HTR-8/SVneo (cell line): ENCODE data around the gene TBC1D10A.
"Not testable (repeated sequence)": the region's sequence is repeated elsewhere in the genome, so short reads cannot be mapped to it uniquely, and the experiment has no call there.

ENCODE experiments used
- DNase-seq: peaks from one replicate; pipeline ENCODE4 v3.0.0; 2011; ENCODE audit warnings: low spot score, mixed read lengths; ENCODE audit not compliant: insufficient read length
- FAIRE-seq: peaks from 2 replicates; lab custom pipeline; 2011; peaks lifted over from hg19 to GRCh38; lab: Jason Lieb, UNC

TBC1D10A gene

DNA sequence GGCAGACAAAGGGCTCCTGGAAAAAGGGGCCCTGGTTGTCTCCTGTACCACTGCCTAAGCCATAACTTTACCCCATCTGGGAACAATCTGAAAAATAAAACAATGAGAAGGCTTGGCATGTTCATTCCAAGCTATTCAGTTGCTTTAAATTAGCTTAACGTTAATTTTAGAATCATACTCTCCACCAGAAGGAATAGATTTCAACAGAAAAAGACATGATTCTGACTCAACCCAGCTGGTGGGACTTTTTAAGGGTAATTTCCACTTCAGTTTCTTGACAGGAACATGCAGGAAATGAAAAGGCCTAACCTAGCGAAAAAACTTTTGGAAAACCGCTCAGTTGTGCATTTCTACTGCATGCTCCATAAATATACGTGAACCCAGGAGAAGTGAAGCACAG lies 22.1 kb upstream of the TBC1D10A start:
- FAIRE-seq = no peak
- DNase-seq = no peak

DNA sequence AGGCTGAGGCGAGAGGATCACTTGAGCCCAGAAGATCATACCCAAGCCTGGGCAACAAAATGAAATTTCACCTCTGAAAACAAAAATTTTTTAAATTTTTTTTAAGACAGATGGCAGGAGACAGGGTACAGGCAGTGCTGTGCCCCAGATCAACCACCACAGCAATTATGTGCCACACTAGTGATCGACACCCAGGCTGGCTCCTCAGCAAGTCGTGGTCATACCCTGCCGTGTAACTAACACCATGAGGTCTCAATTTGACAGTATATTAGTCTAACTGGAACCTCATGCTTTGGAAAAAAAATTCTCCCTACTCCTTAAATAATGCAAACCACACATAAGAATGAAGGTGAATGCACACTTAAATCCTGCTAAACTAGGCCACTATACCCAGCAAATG lies 21.7 kb upstream of the TBC1D10A start:
- FAIRE-seq = no peak
- DNase-seq = no peak

DNA sequence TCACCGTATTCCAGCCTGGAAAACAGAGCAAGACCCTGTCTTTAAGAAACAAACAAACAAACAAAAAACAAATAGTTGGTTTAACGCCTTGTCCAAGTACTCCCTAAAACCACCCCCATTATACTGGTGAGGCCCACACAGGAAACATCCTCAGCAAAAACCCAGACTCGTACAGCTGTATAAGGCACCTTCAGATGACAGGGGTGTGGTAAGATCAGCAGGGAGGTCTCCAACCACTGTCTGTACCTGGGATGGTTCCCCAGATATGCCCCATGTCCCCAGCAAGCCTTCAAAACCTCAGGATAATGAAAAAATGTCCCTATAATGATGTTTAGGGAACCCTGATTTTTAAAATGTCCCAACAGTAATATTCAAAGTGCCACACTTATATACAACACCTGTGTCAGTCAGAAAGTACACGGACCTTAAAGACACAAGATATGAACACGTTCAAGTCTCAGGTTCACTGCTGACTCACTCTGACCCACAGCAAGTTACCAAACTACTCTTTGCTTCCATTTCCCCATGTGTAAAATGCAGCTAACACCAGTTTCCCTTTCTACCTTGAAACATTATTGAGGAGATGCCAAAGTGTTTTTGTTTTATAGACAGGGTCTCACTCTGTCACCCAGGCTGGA lies 20.6 kb upstream of the TBC1D10A start:
- DNase-seq (no peak), FAIRE-seq (no peak)

DNA sequence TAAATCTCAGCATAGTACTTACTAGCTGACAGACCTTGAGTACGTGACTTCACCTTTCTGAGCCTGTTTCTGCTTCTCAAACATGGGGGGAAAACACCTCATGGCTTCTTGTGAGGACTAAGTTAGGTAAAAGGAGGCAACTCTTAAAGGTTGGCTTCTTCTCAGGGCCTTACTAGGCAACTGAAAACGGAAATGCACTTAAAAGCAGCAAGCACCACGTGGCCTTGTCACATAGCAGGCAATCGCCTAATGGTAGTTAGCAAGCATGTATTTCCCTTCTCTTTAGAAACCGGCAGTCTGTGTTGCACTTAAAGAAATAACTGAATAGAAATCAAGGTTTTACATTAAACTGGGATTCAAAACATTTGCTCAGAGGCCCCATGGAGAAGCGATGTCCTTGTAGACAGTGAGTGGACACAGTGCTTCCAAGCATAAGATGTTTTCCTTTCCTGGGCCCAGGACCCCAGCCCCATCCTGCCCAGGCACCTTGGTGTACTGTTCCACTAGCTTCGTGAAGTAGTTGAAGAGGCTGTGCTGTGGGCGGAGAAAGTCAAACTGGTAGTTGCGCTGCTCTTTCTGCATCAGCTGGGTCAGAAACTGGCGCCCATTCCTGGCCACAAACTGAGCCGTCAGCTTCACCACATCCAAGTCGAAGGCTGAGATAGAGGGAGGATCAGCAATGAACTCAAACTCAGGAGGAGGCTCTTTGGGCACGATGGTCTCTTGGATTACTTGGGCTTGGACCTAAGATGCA lies 17.9 kb upstream of the TBC1D10A start:
- FAIRE-seq = no peak

DNA sequence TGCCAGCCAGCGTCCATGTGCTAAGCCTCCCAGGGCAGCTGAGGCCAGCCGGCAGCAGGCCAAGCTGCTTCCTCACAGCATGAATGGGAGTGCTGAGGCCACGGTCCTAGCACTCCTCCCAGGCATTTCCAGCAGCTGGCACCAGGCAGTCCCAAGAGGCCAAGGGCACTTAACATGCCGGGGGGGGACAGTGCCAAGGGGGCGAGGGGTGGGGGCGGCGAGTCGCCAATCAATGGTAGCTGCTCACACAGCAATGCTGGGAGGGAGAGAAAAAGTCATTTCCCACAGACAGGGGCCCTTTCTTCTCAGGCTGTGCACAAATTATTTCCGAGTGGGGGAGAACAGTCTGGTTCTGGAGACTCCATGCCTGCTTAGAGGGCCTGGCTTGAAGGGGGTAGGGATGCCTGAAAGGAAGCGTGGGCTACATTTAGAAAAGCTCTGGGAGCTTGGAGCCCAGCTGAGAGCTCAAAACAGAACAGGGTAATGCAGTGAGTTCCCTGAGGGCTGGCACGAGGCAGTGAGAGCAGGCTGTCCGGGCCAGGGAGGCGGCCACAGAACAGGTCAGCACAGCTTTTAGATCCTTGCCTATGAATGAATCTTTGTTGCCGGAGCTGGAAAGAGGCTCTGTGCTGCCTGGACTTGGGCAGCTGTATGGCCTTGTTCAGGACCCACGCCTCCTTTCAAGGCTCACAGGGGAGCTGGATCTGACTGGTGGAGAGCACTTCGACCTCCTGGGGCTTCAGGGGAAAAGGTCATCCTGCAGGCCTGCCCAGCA lies 14.4 kb upstream of the TBC1D10A start:
- DNase-seq (no peak), FAIRE-seq (no peak)

More for the DNA sequence above, 17.9 kb upstream of the TBC1D10A start:
- DNase-seq = no peak

DNA sequence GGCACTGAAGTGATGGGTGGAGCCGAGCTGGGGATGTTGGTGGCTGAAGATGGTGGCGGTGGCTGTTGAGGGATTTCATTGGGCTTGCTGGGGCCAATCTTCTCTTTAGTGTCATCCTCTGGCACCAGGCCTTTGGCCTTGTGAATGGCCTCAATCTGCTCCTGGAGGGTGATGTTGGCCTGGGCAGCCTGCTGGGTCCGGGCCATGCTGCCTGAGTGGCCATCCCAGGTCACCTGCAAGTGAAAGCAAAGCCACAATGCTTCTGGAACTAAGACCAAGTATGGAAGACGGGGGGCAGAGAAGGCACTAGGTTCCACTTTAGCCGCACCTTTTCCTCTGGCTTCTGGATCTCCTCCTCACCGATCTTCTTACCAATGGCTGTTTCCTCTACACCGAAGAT lies 12.1 kb upstream of the TBC1D10A start:
- DNase-seq (no peak), FAIRE-seq (no peak)

DNA sequence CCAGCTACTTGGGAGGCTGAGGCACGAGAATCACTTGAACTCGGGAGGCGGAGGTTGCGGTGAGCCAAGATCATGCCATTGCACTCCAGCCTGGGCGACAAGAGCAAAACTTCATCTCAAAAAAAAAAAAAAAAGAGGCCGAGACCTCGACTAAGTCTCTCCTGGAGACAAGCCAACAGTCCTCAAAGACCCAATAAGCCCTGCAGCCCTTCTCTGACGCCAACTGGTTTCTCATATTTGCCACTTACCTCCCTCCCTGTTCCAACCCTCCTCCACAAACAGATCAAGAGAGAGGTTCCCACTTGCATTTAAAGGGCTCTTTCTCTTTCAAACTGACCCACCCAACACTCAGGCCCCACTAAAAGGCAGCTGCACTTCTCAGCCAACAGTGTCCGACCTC lies 11.6 kb upstream of the TBC1D10A start:
- FAIRE-seq = not testable (repeated sequence)

DNA sequence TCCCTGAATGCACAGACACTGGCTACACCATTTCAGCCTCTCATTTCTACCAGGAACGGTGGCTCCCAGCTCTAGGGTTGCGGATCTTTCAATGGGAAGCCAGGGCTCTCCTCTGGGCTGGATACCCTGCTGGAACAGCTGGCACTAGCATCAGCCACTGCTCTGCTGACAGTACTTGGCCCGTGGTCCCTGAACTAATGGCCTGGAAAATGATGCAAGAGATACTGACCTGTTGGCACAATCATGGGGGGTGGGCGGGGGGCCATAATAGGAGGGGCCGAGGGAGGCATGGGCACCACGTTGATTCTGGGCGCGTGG lies 10.7 kb upstream of the TBC1D10A start:
- DNase-seq (no peak), FAIRE-seq (no peak)

More for the DNA sequence above, 11.6 kb upstream of the TBC1D10A start:
- not testable (repeated sequence) for DNase-seq

DNA sequence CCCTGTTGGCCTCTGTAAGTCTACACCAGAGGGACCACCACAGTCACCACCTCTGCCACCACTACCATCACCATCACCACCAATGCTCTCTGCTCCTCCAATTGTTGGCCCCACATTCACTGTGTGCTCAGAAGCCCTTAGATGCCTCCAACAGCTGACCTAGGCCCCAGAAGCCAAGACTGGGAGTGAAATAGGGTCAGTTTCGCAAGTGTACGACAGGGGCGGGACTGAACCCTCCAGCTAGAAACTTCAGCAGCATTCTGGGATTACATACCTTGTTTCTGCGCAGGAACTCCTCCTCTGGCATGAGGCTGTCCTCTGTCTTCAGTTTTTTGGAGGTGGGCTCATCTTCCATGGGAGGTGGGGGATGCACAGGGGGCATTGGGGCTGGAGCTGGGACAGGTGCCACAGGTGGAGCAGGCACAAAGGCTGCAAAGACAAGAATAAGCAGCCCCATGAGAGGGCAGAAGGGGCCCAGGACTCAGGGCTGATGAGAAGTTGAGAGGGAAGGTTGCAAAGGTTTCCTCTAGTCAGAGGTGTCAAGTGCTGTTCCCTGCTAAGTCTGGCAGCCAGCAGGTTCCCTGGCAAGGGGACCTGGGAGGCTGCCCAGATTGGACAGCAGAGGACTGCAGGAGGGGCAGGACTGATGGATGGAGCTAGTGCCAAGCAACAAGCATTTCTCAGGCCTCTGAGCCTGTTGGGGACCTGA lies 10.2 kb upstream of the TBC1D10A start:
- no peak for FAIRE-seq
- no peak for DNase-seq

DNA sequence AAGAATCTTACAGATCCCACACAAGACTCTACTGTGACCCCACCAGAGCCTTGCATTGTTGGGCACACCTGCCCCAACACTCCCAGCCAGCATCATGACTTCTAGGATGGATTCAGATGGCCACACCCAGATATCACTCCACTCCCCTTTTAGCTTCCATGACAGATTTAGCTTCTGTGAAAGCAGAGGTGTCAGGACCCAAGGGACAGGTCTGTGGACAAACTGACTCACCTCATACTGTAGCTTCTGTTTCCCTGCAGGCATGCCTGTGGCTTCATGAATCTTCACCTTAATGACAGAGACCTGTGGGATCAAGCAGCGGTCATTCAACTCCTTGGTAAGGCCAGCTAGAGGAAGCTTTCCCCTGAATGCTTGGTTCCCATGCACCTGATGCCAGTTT lies 8.5 kb upstream of the TBC1D10A start:
- FAIRE-seq = no peak
- DNase-seq = no peak

DNA sequence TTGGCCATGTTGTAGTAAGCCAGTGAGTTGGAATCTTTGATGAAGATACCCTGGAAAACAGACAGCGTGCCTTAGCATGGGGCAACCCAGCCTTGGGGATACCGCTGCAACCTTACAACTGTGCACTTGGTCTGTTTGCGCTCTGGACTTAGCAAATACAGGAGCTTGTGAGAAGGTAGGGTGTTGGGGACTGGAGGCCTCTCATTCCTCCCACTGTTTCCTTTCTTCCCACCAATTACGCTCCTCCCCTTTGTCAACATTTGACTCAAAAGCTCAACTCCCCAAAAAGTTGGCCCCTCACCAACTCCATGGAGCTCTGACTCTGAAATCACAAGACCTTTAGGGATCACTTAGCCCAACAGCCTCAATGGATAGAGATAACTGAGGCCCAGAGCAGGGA lies 7.9 kb upstream of the TBC1D10A start:
- no peak for DNase-seq
- FAIRE-seq = no peak

DNA sequence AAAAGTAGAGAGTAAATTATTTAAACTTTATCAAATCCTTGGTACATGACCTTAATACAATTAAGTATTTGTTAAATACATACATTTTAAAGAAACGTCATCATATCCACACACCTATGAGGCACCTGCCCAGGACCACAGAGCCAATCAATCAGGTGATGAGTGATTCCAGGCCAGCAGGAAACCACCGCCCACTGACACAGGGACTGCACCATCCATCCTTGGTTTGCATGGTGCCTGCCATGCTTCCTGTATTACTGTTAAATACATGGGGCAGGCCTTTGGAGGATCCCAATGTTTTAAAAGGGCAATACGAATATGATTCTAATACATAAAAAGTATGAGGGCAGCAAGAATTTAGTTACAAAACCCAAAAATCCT lies 7.0 kb upstream of the TBC1D10A start:
- DNase-seq (no peak), FAIRE-seq (no peak)

DNA sequence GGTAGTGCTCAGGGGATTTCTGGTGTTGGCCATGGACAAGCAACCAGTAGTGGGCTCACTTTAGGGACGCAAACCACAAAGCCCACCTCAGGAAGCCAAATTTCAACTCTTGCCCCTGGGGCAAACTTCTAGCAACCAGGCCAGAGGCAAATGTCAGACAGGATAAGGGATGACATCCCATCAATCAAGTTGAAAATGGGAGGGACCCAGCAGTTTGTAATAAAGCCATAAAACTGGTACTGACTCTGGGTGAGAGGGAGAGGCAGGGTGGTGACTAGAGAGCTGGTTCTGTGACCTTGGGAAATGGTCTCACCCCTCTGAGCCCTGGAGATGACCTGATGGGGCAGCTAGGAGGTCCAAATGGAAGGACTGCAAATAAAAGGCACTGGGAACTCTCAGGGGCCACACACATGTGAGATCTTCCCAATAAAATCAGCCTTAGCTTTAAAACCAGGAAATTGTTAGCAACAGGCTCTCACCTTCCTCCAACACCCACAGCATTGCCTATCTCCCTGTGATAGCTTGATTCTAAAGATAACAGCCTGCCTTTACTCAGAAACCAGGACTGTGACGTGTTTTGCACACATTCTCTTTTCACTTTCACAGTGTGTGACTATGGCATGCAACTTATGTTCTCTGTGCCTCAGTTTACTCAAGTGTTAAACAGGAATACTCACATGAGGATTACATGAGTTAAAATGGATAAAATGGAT lies 6.4 kb upstream of the TBC1D10A start:
- FAIRE-seq = no peak

DNA sequence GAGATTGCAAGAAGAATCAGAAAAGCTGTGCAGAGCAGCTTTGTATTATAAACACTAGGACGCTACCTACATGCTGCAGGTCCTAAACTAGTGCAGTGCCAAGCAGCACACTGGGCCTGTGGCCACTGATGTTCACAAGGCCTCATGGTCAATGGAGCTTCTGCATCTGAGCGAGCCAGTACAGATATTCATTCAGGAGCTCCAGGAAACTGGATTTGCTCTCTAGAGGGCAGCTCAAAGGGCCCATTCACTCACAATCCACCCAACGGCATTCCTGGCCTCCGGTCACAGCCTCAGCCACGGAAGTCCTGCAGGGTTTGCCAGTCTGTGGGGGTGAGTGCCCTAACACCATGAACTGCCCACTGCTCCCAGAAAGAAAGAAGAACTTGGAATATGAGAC lies 5.8 kb upstream of the TBC1D10A start:
- FAIRE-seq (no peak), DNase-seq (no peak)

More for the DNA sequence above, 6.4 kb upstream of the TBC1D10A start:
- DNase-seq = no peak

DNA sequence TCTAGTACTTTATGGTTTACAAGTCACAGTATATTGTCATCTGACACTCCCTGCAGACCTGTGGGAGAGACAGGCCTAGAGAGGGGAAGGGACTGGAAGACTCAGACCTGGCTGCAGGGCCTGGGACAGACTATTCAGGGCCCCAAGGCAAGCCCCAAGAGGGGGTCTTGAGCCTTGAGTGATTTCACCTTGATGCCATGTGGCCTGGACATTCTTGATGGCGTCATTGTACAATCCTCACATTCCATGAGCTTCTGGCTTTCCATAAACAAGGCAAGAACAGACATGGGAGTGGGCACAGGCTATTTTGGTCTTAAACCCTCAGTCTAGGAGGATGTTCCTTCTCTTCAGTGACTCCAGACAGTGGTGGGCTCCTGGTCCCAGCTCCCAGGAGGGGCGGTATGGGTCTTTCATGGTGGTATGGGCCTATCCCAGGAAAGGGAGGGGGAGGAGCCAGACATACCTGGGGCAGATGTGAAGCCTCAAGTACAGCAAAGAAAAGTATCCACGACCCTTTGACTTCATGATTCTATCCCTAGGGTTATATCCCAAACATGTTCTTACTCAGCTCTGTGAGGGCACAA lies 1.8 kb upstream of the TBC1D10A start:
- DNase-seq = no peak
- FAIRE-seq = no peak

DNA sequence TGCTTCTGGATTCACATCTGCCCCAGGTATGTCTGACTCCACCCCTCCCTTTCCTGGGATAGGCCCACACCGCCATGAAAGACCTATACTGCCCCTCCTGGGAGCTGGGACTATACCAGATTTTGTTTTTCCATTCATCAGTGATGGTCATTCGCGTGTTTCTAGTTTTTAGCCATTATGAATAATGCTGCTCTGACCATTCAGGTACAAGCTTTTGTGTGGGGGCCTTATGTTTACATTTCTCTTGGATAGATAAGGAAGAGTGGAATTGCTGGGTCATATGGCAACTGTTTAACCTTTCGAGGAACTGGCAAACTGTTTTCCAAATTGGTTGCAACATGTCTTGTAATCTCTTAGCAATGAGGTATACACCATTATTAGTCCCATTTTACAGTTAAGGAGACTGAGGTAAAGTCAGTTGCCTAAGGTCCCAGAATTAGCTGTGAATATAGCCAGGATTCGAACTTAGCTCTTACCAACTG lies 1.2 kb upstream of the TBC1D10A start:
- FAIRE-seq = no peak
- DNase-seq = no peak

DNA sequence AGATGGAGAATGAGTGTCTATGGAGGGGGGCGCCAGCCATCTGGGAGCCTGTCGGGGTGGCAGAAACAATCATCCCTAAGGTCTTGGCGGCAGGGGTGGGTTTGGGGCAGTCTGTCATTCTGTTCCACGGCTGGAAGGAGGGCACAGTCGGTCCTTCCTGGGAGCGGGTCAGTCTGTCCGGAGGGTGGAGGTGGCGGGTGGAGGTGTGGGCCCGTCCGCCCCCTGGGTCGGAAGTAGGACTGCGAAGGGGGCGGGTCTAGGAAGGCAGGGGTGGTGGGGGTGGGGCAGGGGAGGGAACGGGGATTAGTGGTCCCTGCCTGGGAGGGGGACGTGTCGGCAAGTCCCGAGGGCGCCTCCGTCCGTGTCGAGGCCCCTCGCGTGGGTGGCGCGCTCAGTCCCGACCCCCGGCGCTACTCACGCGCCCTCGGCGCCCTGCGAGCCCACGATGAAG lies 461 bp downstream of the TBC1D10A start:
- DNase-seq (no peak), FAIRE-seq (no peak)

DNA sequence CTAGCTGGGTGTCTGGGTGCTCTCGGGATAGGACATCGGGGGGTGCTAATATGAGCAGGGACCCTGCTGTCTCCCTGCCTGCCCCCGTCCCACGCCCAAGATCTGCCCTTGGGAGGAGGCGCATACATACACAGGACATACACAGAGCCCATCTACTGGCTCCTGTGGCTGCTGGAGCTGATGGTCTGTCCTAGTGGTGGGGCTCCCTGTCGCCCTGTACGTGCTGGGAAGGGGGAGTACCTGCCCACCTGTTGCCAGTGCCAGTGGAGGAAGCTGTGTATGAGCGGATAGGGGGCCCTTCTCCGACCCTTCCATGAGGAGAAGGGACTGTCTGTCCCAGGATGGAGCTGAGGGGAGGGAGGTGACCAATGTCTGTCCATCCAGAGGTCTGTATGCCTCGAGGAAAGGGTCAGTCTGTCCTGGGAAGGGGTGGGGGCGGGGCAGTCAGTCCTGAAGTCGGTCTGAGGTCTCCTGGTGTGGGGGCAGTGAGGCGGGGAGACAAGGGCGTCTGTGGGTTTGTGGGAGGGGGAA lies 952 bp downstream of the TBC1D10A start:
- FAIRE-seq = no peak
- DNase-seq = no peak

DNA sequence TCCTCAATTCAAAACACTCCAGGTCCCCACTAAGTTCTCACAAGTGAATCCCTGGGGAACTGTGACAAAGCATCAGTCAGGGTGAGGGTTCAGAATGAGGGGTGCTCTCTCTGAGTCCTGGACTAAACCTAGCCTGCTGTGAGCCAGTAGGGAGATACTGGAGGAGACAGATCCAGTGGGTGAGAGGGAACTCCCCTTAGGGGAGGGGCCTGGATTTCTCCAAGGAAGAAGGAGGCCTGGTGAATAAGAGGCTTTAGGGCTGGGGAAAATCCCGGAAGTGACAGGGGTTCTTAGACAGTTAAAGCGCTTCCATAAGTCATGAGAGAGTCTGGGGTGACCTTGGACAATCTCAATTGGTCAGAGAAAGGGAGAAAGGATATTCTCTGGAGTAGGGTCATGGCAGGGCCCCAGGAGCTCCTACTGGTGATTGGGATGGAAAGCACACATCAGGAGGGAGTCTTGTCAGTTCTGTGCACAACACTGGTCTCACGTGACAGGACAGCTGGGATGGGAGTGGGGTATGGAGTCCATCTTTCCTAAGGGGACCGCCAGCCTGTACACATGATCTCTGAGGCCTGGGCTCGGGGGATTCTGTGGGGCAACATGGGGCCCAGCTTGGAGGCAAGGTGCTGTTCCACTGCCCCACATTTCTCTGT lies 1.5 kb downstream of the TBC1D10A start:
- peak; percentile 40 for DNase-seq
- FAIRE-seq = no peak
